Progenitor cell of endocrine pancreas (in vitro differentiated cells): Measurements from ENCODE around the gene DNAJC6. TPM values are rescaled to one million over a fixed set of nuclear protein-coding genes. Genes with fewer than 3 reads are reported as not detected.

ENCODE experiments used
- DNase-seq: peaks from one replicate; pipeline ENCODE4 v3.0.0; 2021; ENCODE audit warnings: low spot score; ENCODE audit not compliant: unreplicated experiment
- H3K27ac Mint-ChIP-seq: 2 replicates; pipeline ENCODE4 v1.8.0; 2021; ENCODE audit warnings: mild to moderate bottlenecking, moderate library complexity, mixed read lengths
- H3K27me3 Mint-ChIP-seq: 2 replicates; pipeline ENCODE4 v1.8.0; 2021; ENCODE audit warnings: mixed read lengths
- H3K36me3 Mint-ChIP-seq: 2 replicates; pipeline ENCODE4 v1.8.0; 2022; ENCODE audit warnings: mixed read lengths; ENCODE audit not compliant: insufficient read depth
- H3K4me1 Mint-ChIP-seq: 2 replicates; pipeline ENCODE4 v1.8.0; 2021; ENCODE audit warnings: low read depth, mixed read lengths
- H3K4me3 Mint-ChIP-seq: 2 replicates; pipeline ENCODE4 v1.8.0; 2021; ENCODE audit warnings: low read depth, mild to moderate bottlenecking, moderate library complexity, mixed read lengths
- H3K9me3 Mint-ChIP-seq: 2 replicates; pipeline ENCODE4 v1.8.0; 2021; ENCODE audit warnings: low read depth, mixed read lengths
- CTCF ChIP-seq: fragments of 200-600 bp; sonication (generic); IDR thresholded peaks from one replicate; pipeline ENCODE4 v1.5.0; 2021; ENCODE audit warnings: antibody characterized with exemption, mild to moderate bottlenecking; ENCODE audit not compliant: unreplicated experiment
- total RNA-seq: library from RNA; stranded (reverse); gene quantifications from 2 replicates; pipeline ENCODE4 v1.2.1, GENCODE V29; 2021

DNAJC6 gene
- total RNA-seq, 1 donor from 2014 or later, result 7.1 TPM

- Mint-ChIP-seq H3K27ac (no peak overlapping the region), H3K4me1 (no peaks in the 10 kb centered on the region), H3K36me3 (no peaks in the 10 kb centered on the region), H3K9me3 (no peaks in the 10 kb centered on the region), H3K27me3 (no peaks in the 10 kb centered on the region), H3K4me3 (no peak overlapping the region)
- TF ChIP-seq CTCF, result no peak
- no peak for DNase-seq
Observed at GRCh38 chr1:65330021-65330420, 20.7 kb downstream of the DNAJC6 start.

GRCh38 chr1:65330822-65331221 lies 21.5 kb downstream of the DNAJC6 start:
- no peaks in the 10 kb centered on the region for H3K4me1 Mint-ChIP-seq
- no peak for DNase-seq
- H3K36me3 Mint-ChIP-seq, result no peaks in the 10 kb centered on the region
- H3K9me3 Mint-ChIP-seq, result no peaks in the 10 kb centered on the region
- H3K27ac Mint-ChIP-seq, result no peak overlapping the region
- H3K27me3 Mint-ChIP-seq, result no peaks in the 10 kb centered on the region
- TF ChIP-seq CTCF, result no peak
- no peak overlapping the region for H3K4me3 Mint-ChIP-seq

- no peak for TF ChIP-seq CTCF
- H3K4me3 Mint-ChIP-seq, result no peak overlapping the region
- H3K9me3 Mint-ChIP-seq, result peaks cover 5% of the 10 kb centered on the region
- no peaks in the 10 kb centered on the region for H3K4me1 Mint-ChIP-seq
- no peak for DNase-seq
- H3K36me3 Mint-ChIP-seq, result no peaks in the 10 kb centered on the region
- no peaks in the 10 kb centered on the region for H3K27me3 Mint-ChIP-seq
- H3K27ac Mint-ChIP-seq, result no peak overlapping the region
Observed at GRCh38 chr1:65332821-65333220, 23.5 kb downstream of the DNAJC6 start.

- TF ChIP-seq CTCF, result no peak
- Mint-ChIP-seq H3K4me1 (peaks cover 3% of the 10 kb centered on the region), H3K4me3 (no peak overlapping the region), H3K27ac (no peak overlapping the region), H3K9me3 (peaks cover 5% of the 10 kb centered on the region), H3K36me3 (no peaks in the 10 kb centered on the region), H3K27me3 (no peaks in the 10 kb centered on the region)
- no peak for DNase-seq
Observed at GRCh38 chr1:65334081-65334480, 24.7 kb downstream of the DNAJC6 start.

- peaks cover 9% of the 10 kb centered on the region for H3K4me1 Mint-ChIP-seq
- no peak for DNase-seq
- no peaks in the 10 kb centered on the region for H3K27me3 Mint-ChIP-seq
- H3K4me3 Mint-ChIP-seq, result no peak overlapping the region
- H3K27ac Mint-ChIP-seq, result no peak overlapping the region
- no peak for TF ChIP-seq CTCF
- H3K9me3 Mint-ChIP-seq, result peaks cover 5% of the 10 kb centered on the region
- no peaks in the 10 kb centered on the region for H3K36me3 Mint-ChIP-seq
Observed at GRCh38 chr1:65339866-65340468, 30.6 kb downstream of the DNAJC6 start.
